Uterus (tissue), 4 donors: Measurements from ENCODE around the gene USP38. TPM values are rescaled to one million over a fixed set of nuclear protein-coding genes. Genes with fewer than 3 reads are reported as not detected.

Source experiments
- total RNA-seq, 4 donors: library from RNA; depleted of rRNA in 3 of 4; stranded (reverse); fragments of >200 nt in 3 of 4; gene quantifications; one replicate each; pipeline versions ENCODE4 v1.1.0 to v1.2.4, GENCODE V29; 2014 to 2023
- donor health status: DM: yes; HTN: yes; CAD: no.

The USP38 gene
- total RNA-seq, 4 donors from 2014 or later: 6.7 to 34.9 (median 18.1) TPM

Other genes starting within 250 kb of the USP38 start
- gene GAB1, start 152.0 kb downstream of the USP38 start, total RNA-seq: 10 to 100 TPM; 50.4 to 65.3 (median 63.7) TPM